HG03175 (cell line): ENCODE data around the gene CLK4.
"Not testable (repeated sequence)": the region's sequence is repeated elsewhere in the genome, so short reads cannot be mapped to it uniquely, and the experiment has no call there.

Experiments used
- ATAC-seq: cut with Tn5 transposase; IDR thresholded peaks from one replicate; pipeline ENCODE4 v1.9.1; 2021; ENCODE audit warnings: mild to moderate bottlenecking, moderate library complexity; ENCODE audit not compliant: unreplicated experiment

CLK4 gene

DNA sequence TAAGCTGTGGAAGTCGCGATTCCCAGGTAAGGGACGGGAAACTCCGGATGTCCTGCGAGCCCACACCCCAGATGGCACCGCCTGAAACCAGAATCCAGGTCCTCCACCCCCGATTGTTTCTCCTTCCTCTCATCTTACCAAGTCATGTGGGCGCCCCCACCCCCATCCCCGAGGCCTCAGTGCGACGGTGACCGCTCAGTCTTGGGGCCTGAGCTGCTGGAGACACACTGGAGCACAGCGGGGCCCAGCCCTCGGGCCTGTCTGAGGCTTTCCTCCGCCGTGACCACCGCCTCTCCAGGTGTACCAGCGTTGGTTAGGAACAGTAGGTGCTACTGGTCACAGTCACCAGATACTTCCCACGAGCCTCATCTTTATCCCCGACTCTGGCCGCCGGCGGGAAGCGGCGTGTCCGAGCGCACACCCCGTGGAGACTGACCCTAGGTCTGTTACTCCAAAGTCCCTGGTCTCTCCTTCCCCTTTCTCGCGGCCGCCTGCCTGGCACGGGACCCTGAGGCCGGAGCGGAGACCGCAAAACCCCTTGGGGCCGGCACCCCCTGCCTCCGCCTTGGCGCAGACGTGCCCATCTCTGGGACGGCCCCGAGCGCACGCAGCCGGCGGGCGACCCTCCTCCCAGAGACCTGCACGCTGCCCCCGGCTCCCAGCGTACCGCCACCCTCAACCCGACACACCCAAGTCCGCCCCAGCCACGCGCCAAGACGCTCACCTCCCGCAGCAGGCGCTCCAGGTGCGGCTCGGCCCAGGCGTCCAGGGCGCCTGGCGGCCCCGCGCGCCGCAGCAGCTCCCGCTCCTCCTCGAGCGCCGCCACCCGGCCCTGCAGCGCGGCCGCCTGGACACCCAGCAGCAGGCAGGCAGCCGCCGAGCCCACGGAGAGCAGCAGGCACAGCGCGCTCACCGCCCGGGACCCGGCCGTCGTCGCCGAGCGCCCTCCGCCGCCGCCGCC lies 37.4 kb downstream of the CLK4 start:
- ATAC-seq = no peak

DNA sequence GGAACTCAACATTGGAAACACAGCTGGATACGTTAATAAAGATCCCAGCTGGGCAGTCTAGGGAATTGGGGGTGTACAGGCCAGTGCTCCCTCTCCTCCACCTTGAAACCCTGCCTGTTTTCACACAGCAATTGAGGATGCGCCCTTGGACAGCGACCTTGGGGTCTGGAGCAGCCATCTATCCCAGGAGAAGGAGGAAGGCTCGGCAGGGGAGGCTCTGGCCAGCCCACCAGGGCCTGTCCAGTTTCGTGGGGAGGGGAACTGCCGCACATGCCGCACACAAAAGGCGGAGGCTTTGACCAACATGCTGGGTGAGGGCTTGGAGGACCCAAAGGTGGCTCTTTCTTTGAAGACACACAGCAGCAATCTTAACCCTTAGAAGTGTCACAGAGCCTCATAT lies 38.1 kb downstream of the CLK4 start:
- no peak for ATAC-seq

DNA sequence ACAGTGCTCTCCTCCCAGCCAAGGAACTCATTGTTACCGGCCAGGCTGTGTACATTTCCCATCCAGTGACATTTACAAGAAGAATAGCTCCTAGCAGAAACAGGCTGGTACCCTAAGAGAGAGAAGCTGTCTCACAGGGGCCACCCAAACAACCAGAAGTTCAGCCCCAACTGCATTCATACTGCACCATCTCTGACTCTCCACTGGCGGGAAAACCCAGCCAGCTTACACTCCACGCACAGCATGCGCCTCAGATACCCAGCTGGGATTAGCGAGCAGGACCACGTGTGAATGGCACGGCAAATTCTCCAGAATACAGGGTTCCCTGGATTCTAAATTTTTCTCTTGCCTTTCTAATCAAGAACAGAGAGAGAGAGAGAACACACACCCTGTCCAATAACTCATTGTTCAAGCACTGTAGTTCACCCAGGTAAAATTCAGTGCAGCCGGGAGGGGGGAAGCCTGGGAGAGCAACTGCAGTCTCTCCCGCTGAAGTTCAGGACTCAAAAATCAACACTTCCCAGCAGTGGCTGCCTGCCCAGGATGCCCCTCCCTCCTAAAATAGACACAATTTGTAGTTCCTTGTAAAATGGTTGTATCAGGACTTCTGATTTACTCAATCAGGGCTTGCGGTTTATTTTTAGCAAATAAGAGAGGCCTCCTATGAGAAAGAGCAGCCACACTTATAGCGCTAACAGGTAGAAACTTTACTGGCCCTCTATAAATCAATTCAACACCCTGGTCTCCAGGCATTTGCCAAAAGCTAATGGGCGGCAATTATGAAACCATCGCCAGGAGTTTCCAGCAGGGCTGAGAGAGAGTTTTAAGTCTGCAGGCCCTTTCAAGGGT lies 38.9 kb downstream of the CLK4 start:
- no peak for ATAC-seq

DNA sequence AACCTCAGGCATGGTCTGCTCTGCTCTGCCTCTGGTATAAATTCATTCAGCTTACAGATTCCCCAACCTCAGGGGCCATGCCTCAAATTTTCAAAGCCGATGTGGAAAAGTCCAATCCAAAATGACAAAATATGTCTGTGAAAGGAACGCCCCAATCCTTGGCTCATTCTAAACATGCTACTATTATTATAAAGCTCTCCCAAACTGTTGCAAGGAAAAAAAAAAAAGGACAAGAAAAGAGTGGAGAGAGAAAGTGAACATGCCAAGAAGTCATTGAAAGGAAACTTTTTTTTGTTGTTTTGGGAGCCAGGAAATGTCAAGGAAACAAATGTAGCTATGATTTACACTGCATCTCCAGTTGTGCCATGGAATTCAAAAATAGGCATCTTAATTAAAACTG lies 40.5 kb downstream of the CLK4 start:
- ATAC-seq = no peak

DNA sequence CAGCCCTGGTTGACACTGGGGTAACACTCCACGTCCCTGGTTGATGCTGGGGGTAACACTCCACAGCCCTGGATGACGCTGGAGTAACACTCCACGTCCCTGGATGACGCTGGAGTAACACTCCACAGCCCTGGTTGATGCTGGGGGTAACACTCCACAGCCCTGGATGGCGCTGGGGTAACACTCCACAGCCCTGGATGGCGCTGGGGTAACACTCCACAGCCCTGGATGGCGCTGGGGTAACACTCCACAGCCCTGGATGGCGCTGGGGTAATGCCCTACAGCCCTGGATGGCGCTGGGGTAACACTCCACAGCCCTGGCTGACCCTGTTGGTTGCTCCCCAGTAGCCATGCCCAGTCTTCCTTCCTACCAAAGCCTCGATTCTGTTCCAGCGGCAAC lies 41.4 kb downstream of the CLK4 start:
- not testable (repeated sequence) for ATAC-seq

DNA sequence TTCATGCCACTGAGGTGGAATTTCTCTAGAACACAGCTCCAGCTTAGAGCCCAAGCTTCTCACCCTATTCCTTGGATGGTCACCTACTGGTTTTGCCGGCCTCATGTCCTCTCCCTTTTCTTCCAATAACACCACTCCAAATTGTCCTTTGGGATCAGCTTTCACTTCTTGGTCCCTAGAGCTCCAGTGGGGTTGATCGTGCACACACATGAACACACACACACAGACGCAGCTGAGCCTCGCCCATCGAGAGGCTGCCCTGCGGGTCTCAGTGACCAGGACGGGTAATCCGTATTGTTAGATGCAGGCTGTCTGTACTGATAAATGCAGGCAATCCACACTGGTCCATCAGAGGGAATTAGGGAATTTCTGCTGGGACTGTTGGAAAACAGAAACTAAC lies 43.6 kb downstream of the CLK4 start:
- ATAC-seq = no peak

DNA sequence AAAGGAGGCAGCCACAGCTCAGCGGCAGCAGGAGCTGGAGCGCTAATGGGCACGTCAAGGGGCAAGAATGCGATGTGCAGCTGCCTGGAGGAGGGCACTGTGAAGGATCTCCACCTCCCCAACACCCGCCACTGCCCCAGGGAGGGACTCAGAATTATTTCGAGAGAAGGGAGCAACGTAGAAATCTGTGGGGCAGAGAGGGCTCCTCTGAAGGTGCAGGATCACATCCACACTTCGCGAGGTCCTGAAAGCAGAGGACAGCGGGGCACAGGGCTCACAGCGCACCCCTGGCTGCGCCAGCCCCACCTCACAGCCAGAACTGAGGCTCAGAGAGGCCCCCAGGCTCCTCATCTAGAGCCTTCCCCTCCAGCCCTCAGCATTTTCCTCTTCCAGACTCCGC lies 44.6 kb downstream of the CLK4 start:
- no peak for ATAC-seq

DNA sequence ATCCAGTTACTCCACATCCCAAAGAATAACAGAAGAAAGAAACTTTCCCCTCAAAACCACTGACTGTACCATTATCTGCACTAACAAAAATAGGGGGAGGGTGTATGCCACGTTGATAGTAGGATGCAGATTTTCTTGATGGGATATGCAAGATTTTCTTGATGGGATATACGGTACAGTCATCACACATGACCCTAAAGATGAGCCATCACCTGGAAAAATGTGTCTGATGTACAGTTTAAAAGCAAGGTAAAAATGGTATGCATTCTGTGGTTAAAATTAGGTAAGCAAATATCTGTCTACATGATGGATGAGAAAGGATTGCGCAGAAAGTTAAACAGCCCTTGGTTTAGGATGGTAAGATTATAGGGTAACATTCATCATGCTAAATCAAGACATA lies 45.2 kb downstream of the CLK4 start:
- no peak for ATAC-seq

DNA sequence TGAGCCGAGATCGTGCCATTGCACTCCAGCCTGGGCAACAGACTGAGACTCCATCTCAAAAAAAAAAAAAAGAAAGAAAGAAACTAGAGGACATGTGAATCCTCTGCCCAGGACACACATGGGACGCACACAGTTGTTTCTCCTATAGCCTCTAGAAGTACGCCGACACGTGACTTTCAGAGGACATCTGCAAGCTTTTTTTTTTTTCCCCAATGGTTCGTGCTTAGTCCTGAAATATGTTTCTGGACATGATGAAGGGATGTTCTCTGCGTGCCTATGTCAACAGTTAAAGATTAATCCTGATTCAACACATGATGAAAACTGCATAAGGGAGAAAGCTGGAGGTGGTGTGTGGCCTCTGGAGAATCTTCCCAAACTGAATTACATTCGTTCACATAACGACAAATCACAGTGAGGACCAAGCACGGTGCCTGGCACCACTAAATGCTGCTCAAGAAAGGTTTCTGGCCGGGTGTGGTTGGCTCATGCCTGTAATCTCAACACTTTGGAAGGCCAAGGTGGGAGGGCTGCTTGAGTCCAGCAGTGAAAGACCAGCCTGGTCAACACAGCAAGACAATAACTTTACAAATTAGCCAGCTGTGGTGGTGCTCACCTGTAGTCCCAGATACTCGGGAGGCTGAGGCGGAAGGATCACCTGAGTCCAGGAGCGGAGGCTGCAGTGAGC lies 46.4 kb downstream of the CLK4 start:
- no peak for ATAC-seq

DNA sequence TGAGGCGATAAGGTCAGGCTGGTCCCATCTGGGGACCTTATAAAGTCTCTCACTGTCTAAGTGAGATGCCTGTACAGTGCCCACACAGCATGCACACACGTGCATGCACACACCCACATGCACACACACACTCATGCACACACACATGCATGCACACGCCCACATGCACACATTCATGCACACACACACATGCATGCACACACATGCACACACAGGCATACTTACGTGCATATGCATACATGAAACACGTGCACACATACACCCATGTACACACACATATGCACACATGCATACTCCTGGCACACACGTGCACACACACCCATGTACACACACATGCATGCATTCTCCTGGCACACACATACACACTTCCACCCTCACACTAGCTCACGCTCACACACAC lies 48.9 kb downstream of the CLK4 start:
- no peak for ATAC-seq

DNA sequence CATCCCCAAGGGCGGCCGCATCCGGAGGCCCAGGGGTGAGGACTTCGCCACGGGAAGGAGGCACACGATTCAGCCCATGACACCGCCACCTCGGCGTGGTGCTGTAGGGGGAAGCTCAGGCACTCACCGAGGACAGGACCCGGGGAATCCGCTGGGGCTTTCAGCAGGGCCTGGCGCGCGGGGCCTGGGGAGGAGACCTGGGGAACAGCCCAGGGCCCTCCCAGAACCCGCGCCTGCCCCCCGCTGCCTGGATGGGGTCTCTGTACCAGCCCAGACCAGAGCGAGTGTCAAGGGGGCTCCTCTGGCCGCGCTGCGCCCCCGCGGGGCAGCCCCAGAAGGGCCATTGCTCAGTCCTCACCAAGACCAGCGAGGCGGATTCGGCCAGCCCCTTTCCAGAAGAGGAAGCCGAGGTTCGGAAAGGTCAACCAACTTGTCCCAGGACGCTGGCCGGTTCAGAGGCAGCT lies 49.4 kb downstream of the CLK4 start:
- ATAC-seq = no peak

DNA sequence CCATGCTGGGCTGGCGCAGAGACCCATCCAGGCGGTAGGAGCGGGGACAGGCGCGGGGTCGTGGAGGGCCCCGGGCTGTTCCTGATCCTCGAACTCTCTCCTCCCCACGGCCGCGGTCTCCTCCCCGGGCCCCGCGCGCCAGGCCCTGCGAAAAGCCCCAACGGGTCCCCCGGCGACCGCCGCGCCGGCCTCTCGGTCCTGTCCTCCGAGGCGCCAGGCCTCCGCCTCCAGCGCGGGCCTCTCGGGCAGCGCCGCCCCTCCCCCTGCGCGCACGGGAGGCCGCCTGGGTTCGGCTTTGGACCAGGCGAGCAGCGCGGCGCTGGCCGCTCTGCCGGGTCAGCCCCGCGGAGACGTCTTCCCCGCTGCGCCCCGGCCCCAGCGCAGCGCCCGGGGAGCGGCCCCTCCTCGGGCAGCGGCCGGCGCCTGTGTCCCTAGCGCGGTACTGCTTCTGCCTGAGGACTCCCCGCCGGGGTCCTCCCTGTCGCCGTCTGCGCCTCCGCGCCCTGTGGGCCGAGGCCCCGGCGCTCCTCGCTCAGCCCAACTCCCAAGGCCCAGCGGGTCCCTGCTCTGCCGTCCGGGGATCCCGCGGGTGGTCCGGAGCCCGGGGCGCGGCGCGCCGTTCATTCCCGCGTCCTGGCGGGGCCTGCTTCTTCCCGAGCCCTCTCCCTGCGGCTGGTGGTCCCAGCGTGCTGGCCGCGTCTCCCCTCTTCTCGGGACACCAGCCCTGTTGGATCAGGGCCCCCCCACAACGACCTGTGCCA lies 50.1 kb downstream of the CLK4 start:
- ATAC-seq = no peak

DNA sequence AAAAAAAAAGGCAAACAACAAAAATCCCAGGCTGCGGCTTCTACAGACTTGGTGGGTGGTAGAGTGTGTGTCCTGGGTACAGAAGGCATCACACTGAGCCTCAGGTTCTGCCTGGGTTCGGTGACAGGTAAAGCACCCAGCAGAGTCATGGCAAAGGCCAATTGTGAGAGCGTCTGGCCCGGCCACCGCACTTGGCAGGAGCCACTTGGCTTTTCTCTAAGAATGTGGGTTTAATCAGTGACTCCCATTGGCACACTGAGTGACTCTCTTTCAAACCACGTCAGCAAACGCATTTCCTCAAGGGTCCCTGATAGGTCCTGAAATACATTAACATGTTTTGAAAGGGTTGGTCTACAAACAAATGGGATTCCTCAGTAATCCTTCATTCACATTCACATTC lies 53.6 kb downstream of the CLK4 start:
- ATAC-seq = no peak

DNA sequence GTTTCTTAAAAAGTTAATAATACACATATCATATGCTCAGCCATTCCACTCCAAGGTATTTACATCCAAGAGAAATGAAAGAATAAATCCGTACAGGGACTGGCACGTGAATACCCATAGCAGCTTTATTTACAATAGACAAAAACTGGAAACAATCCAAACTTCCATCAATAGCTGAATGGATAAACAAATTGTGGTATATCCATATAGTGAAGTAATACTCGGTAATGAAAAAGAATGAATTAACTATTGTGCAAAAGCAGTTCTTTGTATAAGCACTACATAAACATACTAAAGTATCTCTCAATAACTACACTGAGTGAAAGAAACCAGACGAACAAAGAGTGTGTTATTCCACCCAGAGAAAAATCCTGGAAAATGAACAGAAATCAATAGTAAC lies 54.2 kb downstream of the CLK4 start:
- no peak for ATAC-seq

DNA sequence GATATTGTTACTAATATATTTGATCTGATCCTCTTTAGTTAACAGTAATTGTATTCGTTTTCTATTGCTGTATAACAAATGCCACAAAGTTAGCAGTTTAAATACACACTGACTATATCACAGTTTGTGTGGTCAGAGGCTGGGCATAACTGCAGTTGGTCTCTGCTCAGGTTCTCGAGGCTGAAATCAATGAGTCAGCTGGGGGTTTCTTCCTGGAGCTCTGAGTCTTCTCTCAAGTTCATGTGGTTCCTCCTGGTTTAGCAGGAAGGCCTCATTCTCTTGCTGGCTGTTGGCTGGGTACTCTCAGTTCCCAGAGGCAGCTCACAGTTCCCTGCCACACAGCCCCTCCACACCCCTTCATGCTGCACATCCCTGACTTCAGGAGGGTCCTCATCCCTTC lies 57.4 kb downstream of the CLK4 start:
- ATAC-seq = no peak

DNA sequence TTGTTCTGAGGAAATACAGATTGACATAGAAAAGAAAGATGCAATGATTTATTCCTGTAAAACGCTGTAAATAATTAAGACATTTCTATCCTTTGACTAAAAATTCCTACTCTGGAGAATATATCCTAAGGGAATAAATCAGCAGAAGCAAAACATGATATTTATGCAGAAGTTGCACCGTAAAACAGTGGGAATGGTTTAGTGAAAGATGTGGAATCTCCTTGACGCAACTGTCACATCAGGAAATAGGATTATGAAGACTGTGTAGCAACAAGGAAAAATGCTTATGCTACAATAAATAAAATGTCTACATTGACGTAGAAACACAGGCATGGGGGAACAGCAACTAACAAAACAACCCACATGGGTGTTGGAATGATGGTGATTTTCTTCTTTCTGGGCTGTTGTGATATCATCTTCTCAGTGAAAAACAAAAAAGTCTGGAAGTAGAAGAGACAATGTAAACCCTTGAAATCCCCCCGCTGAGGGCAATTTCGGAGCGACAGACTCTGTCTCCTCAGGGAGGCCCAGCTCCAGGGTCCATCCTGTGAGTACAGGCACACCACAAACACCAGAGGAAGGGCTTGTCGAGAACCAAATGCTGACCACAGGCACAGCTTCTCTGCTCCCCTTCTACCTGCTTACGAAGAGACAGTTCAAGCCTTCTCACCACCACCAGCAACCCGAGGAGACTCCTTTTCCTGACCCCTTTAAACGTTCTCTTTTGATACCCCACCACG lies 61.9 kb downstream of the CLK4 start:
- no peak for ATAC-seq

DNA sequence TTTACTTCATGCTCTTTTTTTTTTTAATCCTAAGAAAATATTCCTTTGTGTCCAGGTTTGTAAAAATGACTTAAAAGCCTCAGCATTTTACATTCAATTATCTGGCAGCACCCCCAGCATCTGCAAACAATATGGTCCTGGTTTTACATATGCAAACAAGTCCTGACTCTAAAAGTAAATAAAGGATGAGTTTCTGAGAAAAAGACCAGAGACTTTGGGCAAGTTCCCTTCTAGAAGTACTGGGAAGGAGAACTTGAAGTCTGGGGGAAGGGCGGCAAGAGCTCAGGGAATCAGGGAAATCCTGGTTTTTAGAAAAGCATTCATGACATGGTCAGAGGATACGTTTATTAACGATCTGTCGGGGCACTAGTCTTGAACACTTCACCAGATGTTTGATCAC lies 62.5 kb downstream of the CLK4 start:
- ATAC-seq = no peak

DNA sequence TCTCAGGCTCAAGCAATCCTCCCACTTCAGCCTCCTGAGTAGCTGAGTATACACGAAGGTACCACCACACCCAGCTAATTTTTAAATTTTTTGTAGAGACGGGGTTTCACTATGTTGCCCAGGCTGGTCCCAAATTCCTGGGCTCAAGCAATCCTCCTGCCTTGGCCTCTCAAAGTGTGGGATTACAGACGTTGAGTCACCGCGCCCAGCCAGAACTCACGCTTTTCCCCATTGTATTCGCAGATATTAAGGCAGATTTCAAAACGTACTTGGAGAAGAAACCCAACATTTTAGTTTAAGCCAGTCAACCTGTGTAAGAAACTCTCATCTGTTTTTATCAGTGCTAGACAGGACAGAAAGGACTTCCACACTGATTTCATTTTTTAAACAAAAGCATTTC lies 63.2 kb downstream of the CLK4 start:
- no peak for ATAC-seq

DNA sequence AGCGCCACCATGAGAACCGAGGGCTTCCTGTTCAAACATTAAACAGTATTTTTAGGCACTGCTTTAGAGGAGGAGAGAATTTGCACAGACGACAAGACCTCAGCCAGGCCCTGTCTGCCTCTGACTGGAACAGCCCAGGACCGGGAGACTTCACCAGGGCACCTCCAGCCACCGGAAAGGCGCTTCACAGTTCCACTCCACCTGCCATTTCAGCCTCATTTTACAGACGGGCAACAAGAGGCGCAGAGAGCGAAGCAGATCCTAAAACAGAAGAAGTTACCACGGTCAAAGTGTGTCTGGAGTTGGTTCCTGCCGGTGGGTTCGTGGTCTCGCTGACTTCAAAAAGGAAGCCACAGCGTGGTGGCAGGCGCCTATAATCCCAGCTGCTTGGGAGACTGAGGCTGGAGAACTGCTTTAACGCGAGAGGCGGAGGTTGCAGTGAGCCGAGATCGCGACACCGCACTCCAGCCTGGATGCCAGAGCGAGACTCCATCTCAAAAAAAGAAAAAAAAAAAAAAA lies 65.0 kb downstream of the CLK4 start:
- ATAC-seq = no peak

DNA sequence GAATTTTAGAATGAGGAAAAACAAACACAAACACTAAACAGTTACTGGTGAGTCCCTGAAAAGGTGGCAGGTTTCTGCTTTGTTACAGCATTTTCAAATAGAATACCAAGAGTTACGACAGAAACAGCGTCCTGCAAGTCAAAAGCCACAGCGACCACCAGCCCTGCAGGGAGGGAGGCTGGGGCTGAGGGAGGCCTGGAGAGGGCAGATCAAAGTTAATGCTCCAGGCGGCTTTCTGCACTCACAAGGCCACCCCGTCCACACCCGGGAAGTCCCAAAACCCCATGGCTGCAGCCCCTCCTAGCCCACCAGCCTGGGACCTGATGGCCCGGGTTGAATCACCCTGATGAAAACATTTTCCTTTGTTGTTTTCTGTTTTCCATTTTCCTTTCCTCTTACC lies 65.9 kb downstream of the CLK4 start:
- no peak for ATAC-seq
